Smooth muscle cell (in vitro differentiated cells): ENCODE measurements around the gene BORCS5. TPM values are rescaled to one million over a fixed set of nuclear protein-coding genes. Genes with fewer than 3 reads are reported as not detected.
"Not testable (repeated sequence)": the region's sequence is repeated elsewhere in the genome, so short reads cannot be mapped to it uniquely, and the experiment has no call there.

Experiments
- DNase-seq: peaks from one replicate; lab custom pipeline; 2025; ENCODE audit not compliant: unreplicated experiment; lab: John Stamatoyannopoulos, UW
- H2AFZ ChIP-seq: fragments of 200-600 bp; sonication (generic); 2 replicates; pipeline ENCODE4 v1.6.0; 2016; ENCODE audit warnings: antibody characterized with exemption, low read depth, mild to moderate bottlenecking
- H3F3A ChIP-seq: fragments of 200-600 bp; sonication (generic); 2 replicates; pipeline ENCODE4 v1.6.0; 2017; ENCODE audit warnings: antibody characterized with exemption, low read depth
- H3K27ac ChIP-seq: fragments of 200-600 bp; sonication (generic); 2 replicates; pipeline ENCODE4 v1.5.1; 2016; ENCODE audit warnings: low read depth, mild to moderate bottlenecking
- H3K27me3 ChIP-seq: fragments of 200-600 bp; sonication (generic); 2 replicates; pipeline ENCODE4 v1.6.1; 2016; ENCODE audit warnings: low read depth, mild to moderate bottlenecking
- H3K36me3 ChIP-seq: fragments of 200-600 bp; sonication (generic); 2 replicates; pipeline ENCODE4 v1.5.1; 2016; ENCODE audit warnings: low read depth
- H3K4me1 ChIP-seq: fragments of 200-600 bp; sonication (generic); 2 replicates; pipeline ENCODE4 v1.5.1; 2016; ENCODE audit warnings: low read depth
- H3K4me2 ChIP-seq: fragments of 200-600 bp; sonication (generic); 2 replicates; pipeline ENCODE4 v1.6.0; 2016; ENCODE audit warnings: mild to moderate bottlenecking
- H3K4me3 ChIP-seq: fragments of 200-600 bp; sonication (generic); 2 replicates; pipeline ENCODE4 v1.5.1; 2016; ENCODE audit warnings: mild to moderate bottlenecking
- H3K79me2 ChIP-seq: fragments of 200-600 bp; sonication (generic); 2 replicates; pipeline ENCODE4 v1.6.0; 2016; ENCODE audit warnings: low read depth, mild to moderate bottlenecking
- H3K9ac ChIP-seq: fragments of 200-600 bp; sonication (generic); 2 replicates; pipeline ENCODE4 v1.6.0; 2016; ENCODE audit warnings: low read depth
- H3K9me3 ChIP-seq: fragments of 200-600 bp; sonication (generic); replicated peaks from 2 replicates; pipeline ENCODE4 v1.5.1; 2016; ENCODE audit warnings: low read depth
- H4K20me1 ChIP-seq: fragments of 200-600 bp; sonication (generic); 2 replicates; pipeline ENCODE4 v1.6.0; 2016; ENCODE audit warnings: low read depth
- CTCF ChIP-seq: fragments of 200-600 bp; sonication (generic); IDR thresholded peaks from 2 replicates; pipeline ENCODE4 v1.5.1; 2017; ENCODE audit warnings: borderline replicate concordance, mild to moderate bottlenecking, antibody characterized with exemption; ENCODE audit not compliant: insufficient read depth, poor library complexity, severe bottlenecking
- WGBS: methylation state at CpG from one replicate; pipeline ENCODE4 v1.1.7; 2016; ENCODE audit warnings: low lambda C conversion rate; 5-methylcytosine and 5-hydroxymethylcytosine counted together
- polyA plus RNA-seq: library from polyadenylated mRNA; unstranded; fragments of >200 nt; fragmentation: Nextera tagmentation; extraction: Ambion mirVana; gene quantifications from 2 replicates; pipeline ENCODE4 v1.2.1, GENCODE V29; 2016
- total RNA-seq: library from RNA; depleted of rRNA; stranded (reverse); fragments of >200 nt; gene quantifications from 2 replicates; pipeline ENCODE4 v1.2.3, GENCODE V29; 2014

Gene BORCS5
- total and polyA plus RNA-seq, 2 experiments from 2014 or later: 11.2 to 11.7 TPM

DNA sequence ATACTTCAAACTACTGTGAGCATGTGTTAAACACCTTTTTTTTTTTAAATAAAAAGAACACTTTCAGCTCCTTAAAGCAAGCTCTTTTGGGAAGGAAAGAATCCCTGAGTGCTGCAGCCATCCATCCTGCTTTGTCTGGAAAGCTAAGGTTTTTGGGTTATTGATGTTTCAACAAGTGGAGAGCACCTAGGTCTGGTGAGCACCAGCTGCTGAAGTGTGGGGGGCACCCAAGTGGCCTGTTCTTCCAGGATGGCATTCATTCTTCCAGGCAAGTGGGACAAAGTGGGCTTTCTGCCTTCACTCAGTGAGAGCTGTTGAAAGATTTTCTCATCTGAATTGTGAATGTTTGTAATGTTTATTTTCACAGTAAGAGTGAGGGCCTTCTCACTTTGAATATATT is 49.9 kb downstream of the BORCS5 start:
- no peaks in the 10 kb centered on the region for H4K20me1 ChIP-seq
- no peaks in the 10 kb centered on the region for H3K36me3 ChIP-seq
- H3K79me2 ChIP-seq: no peaks in the 10 kb centered on the region
- H3K4me1 ChIP-seq: no peaks in the 10 kb centered on the region
- H3K27me3 ChIP-seq: no peaks in the 10 kb centered on the region
- DNase-seq: no peak
- H3K27ac ChIP-seq: no peak overlapping the region
- H3F3A ChIP-seq: no peaks in the 10 kb centered on the region
- TF ChIP-seq CTCF: no peak
- no peak overlapping the region for H3K4me2 ChIP-seq
- H3K9me3 ChIP-seq: no peaks in the 10 kb centered on the region
- H3K4me3 ChIP-seq: no peak overlapping the region
- H2AFZ ChIP-seq: no peak overlapping the region
- no peak overlapping the region for H3K9ac ChIP-seq

GRCh38 chr12:12408265-12408690 is 51.4 kb downstream of the BORCS5 start:
- Histone ChIP-seq H3K27ac (no peak overlapping the region), H3K27me3 (no peaks in the 10 kb centered on the region), H3K79me2 (no peaks in the 10 kb centered on the region), H4K20me1 (no peaks in the 10 kb centered on the region), H3K4me2 (no peak overlapping the region), H3K4me3 (no peak overlapping the region), H2AFZ (no peak overlapping the region), H3K36me3 (no peaks in the 10 kb centered on the region), H3K9ac (no peak overlapping the region), H3F3A (no peaks in the 10 kb centered on the region), H3K9me3 (no peaks in the 10 kb centered on the region), H3K4me1 (no peaks in the 10 kb centered on the region)
- whole genome bisulfite sequencing: 100% methylated on average over 1 of the region's 1 CpG
- no peak for TF ChIP-seq CTCF
- no peak for DNase-seq

- H3F3A ChIP-seq, H3K27ac ChIP-seq: not testable (repeated sequence)
- whole genome bisulfite sequencing: 95% methylated on average over 2 of the region's 2 CpGs
Observed at GRCh38 chr12:12409337-12409736, 52.5 kb downstream of the BORCS5 start.

DNA sequence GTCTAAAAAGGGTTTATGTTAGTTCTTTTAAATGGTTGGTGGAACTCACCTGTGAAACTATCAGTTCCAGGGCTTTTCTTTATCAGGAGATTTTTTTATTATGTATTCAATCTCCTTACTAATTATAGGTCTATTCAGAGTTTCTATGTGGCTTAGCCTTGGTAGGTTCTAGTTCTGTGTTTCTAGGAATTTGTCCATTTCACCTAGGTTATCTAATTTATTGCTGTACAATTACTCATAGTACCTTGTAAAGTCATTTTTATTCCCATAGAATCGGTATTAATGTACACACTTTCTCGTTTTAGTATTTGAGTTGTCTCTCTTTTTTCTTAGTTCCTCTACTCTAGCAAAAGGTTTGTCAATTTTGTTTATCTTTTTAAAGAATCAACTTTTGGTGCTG is 59.0 kb downstream of the BORCS5 start:
- Histone ChIP-seq H3K9me3 (no peaks in the 10 kb centered on the region), H3K4me3 (no peak overlapping the region), H3K27me3 (no peaks in the 10 kb centered on the region), H3F3A (no peaks in the 10 kb centered on the region), H3K9ac (no peak overlapping the region), H3K4me2 (no peak overlapping the region), H3K79me2 (no peaks in the 10 kb centered on the region), H4K20me1 (no peaks in the 10 kb centered on the region), H3K4me1 (no peaks in the 10 kb centered on the region), H3K36me3 (no peaks in the 10 kb centered on the region), H3K27ac (no peak overlapping the region), H2AFZ (no peak overlapping the region)
- no peak for TF ChIP-seq CTCF
- 88% methylated on average over 2 of the region's 2 CpGs for WGBS
- no peak for DNase-seq

More at GRCh38 chr12:12409337-12409736, 52.5 kb downstream of the BORCS5 start:
- DNase-seq, H3K4me1 ChIP-seq, H3K27me3 ChIP-seq, H4K20me1 ChIP-seq, H3K9ac ChIP-seq, H3K4me2 ChIP-seq, H3K4me3 ChIP-seq, H3K36me3 ChIP-seq, H2AFZ ChIP-seq, H3K9me3 ChIP-seq, H3K79me2 ChIP-seq: not testable (repeated sequence)

- WGBS: 96% methylated on average over 3 of the region's 3 CpGs
- H3K9me3 ChIP-seq: peaks cover 12% of the 10 kb centered on the region
- H4K20me1 ChIP-seq, H3K27me3 ChIP-seq, H3F3A ChIP-seq, H3K4me2 ChIP-seq, DNase-seq, H3K79me2 ChIP-seq, H3K27ac ChIP-seq, H3K36me3 ChIP-seq, H2AFZ ChIP-seq, H3K4me1 ChIP-seq, H3K9ac ChIP-seq, H3K4me3 ChIP-seq: not testable (repeated sequence)
Observed at GRCh38 chr12:12419165-12419564, 62.3 kb downstream of the BORCS5 start.
